Kidney epithelial cell (primary cell): ENCODE measurements around the gene FXR2. TPM values are rescaled to one million over a fixed set of nuclear protein-coding genes. Genes with fewer than 3 reads are reported as not detected.
A peak's percentile ranks its signal among the peaks of the same experiment; 100 is the strongest.
"Not testable (repeated sequence)": the region's sequence is repeated elsewhere in the genome, so short reads cannot be mapped to it uniquely, and the experiment has no call there.

ENCODE experiments used
- DNase-seq: peaks from one replicate; pipeline ENCODE4 v3.0.0-alpha.2; 2010; ENCODE audit warnings: low read depth
- H3K27me3 ChIP-seq: 2 replicates; pipeline ENCODE4 v1.6.0; 2011; ENCODE audit warnings: low read length; ENCODE audit not compliant: control insufficient read depth, insufficient read depth
- H3K36me3 ChIP-seq: 2 replicates; pipeline ENCODE4 v1.5.1; 2011; ENCODE audit warnings: low read length; ENCODE audit not compliant: control insufficient read depth, insufficient read depth
- H3K4me3 ChIP-seq: 2 replicates; pipeline ENCODE4 v1.5.1; 2011; ENCODE audit warnings: low read depth, mild to moderate bottlenecking, control low read depth, low read length
- CTCF ChIP-seq: IDR thresholded peaks from 2 replicates; pipeline ENCODE4 v1.5.1; 2011; ENCODE audit warnings: mild to moderate bottlenecking, moderate library complexity, low read length, control low read depth, inconsistent platforms; ENCODE audit not compliant: insufficient read depth, poor library complexity, severe bottlenecking
- total RNA-seq: library from RNA; depleted of rRNA; stranded (reverse); fragments of >200 nt; gene quantifications from 2 replicates; pipeline ENCODE4 v1.2.3, GENCODE V29; 2015

The FXR2 gene
- total RNA-seq, 1 donor from 2014 or later = 45.7 TPM

- H3K36me3 ChIP-seq = no peaks in the 10 kb centered on the region
- no peak overlapping the region for H3K4me3 ChIP-seq
- peaks cover under 1% of the 10 kb centered on the region for H3K27me3 ChIP-seq
- DNase-seq = no peak
- TF ChIP-seq CTCF = no peak
These were observed 30.1 kb upstream of the FXR2 start for GRCh38 chr17:7644775-7645174.

DNA sequence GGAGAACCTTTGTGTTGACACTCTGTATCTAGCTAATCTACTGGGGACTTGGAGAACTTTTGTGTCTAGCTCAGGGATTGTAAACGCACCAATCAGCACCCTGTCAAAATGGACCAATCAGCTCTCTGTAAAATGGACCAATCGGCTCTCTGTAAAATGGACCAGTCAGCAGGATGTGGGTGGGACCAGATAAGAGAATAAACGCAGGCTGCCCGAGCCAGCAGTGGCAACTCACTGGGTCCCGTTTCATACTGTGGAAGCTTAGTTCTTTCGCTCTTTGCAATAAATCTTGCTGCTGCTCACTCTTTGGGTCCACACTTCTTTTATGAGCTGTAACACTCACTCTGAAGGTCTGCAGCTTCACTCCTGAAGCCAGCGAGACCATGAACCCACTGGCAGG lies 26.9 kb upstream of the FXR2 start:
- not testable (repeated sequence) for H3K36me3 ChIP-seq

DNA sequence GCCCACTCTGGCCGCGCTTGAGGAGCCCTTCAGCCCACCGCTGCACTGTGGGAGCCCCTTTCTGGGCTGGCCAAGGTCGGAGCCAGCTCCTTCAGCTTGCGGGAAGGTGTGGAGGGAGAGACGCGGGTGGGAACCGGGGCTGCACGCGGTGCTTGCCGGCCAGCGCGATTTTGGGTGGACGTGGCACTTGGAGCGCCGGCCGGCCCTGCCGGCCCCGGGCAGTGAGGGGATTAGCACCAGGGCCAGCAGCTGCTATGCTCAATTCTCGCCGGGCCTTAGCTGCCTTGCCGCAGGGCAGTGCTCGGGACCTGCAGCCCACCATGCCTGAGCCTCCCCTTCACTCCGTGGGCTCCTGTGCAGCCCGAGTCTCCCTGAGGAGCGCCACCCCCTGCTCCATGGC lies 26.1 kb upstream of the FXR2 start:
- no peaks in the 10 kb centered on the region for H3K27me3 ChIP-seq
- no peak for TF ChIP-seq CTCF

More for the DNA sequence above, 26.9 kb upstream of the FXR2 start:
- not testable (repeated sequence) for DNase-seq, H3K27me3 ChIP-seq, H3K4me3 ChIP-seq

DNA sequence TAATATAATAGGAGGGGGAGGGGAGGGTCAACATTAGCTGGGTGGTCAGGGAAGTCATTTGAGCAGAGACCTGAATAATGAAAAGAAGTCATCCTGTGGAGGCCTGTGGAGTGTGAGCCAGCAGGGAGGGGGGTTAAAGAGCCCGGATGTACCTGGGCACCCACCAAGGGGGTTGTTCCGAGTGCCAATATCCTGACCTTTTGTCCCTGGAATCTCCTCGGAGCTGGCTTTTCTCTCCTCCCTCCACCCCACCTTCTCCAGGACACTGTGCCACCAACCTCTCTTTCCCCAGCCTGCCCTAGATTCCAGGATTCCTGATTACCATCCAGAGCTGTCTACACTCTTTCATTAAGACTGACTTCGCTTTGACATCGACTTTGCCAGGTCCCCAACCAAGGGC lies 21.5 kb upstream of the FXR2 start:
- Histone ChIP-seq H3K4me3 (no peak overlapping the region), H3K27me3 (peaks cover 2% of the 10 kb centered on the region), H3K36me3 (no peaks in the 10 kb centered on the region)
- no peak for TF ChIP-seq CTCF
- no peak for DNase-seq

More for the DNA sequence above, 26.1 kb upstream of the FXR2 start:
- DNase-seq = no peak
- H3K36me3 ChIP-seq = no peaks in the 10 kb centered on the region
- H3K4me3 ChIP-seq = no peak overlapping the region

DNA sequence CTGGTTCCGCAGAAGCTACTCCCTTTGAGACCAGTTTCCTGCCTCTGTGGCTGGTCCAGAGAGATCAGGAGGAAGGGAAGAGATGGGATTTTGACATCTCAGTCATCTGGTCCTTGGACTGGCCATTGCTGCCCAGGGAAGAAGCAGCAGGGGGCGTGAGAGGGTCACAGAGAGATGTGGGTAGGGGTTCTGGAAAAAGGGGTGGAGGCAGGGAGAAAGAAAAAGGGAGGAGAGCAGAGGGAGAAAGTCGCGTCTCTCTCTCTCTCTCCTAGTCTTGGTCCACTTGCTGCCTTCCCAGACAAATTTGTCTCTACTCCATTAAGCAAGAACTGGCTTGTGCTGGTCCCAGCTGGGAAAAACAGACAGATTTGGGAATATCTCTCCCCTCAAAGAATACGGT lies 19.7 kb upstream of the FXR2 start:
- H3K4me3 ChIP-seq = no peak overlapping the region
- TF ChIP-seq CTCF = peak; percentile 61
- DNase-seq = no peak
- H3K27me3 ChIP-seq = peaks cover 2% of the 10 kb centered on the region
- H3K36me3 ChIP-seq = no peaks in the 10 kb centered on the region

GRCh38 chr17:7633093-7633492 lies 18.4 kb upstream of the FXR2 start:
- peaks cover 2% of the 10 kb centered on the region for H3K27me3 ChIP-seq
- H3K36me3 ChIP-seq = no peaks in the 10 kb centered on the region
- TF ChIP-seq CTCF = no peak
- DNase-seq = no peak
- no peak overlapping the region for H3K4me3 ChIP-seq

DNA sequence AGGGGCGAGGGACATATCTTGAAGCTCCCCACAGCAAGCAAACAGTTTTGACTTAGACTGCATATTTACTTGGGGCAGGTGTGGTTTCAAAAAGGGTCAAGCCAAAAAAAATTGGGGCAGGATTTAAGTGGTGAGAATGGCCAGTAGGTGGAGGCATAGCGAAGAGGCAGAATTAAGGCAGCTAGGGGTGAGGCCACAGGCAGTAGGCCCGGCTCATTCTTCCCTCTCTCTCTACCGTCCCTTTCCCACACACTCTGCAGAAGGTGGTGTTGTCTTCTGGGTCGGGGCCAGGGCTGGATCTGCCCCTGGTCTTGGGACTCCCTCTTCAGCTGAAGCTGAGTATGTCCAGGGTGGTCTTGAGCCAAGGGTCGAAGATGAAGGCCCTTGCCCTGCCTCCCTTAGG lies 17.8 kb upstream of the FXR2 start:
- peak; percentile 47 for TF ChIP-seq CTCF
- H3K27me3 ChIP-seq = peaks cover 2% of the 10 kb centered on the region
- no peak for DNase-seq
- no peaks in the 10 kb centered on the region for H3K36me3 ChIP-seq
- H3K4me3 ChIP-seq = no peak overlapping the region
